ENCODE measurements around the gene MAD1L1.

The MAD1L1 gene

GRCh38 chr7:2112261-2113198 is 120.2 kb downstream of the MAD1L1 start:
- no peak for DNase-seq

- no peak for DNase-seq
These were observed 121.2 kb downstream of the MAD1L1 start for GRCh38 chr7:2111568-2111967.

GRCh38 chr7:2110610-2111396 is 121.9 kb downstream of the MAD1L1 start:
- no peak for DNase-seq

GRCh38 chr7:2109936-2110609 is 122.7 kb downstream of the MAD1L1 start:
- no peak for DNase-seq

GRCh38 chr7:2109251-2109872 is 123.4 kb downstream of the MAD1L1 start:
- DNase-seq, result no peak

- no peak for DNase-seq
These were observed 124.1 kb downstream of the MAD1L1 start for GRCh38 chr7:2108501-2109250.

- DNase-seq, result no peak
These were observed 124.7 kb downstream of the MAD1L1 start for GRCh38 chr7:2108071-2108455.

- DNase-seq, result no peak
These were observed 125.2 kb downstream of the MAD1L1 start for GRCh38 chr7:2107386-2108070.

GRCh38 chr7:2106924-2107323 is 125.8 kb downstream of the MAD1L1 start:
- no peak for DNase-seq

- DNase-seq, result no peak
These were observed 126.3 kb downstream of the MAD1L1 start for GRCh38 chr7:2106440-2106839.

- no peak for DNase-seq
These were observed 126.8 kb downstream of the MAD1L1 start for GRCh38 chr7:2105917-2106316.

- DNase-seq, result no peak
These were observed 127.5 kb downstream of the MAD1L1 start for GRCh38 chr7:2105280-2105679.

- DNase-seq, result no peak
These were observed 128.0 kb downstream of the MAD1L1 start for GRCh38 chr7:2104716-2105115.

GRCh38 chr7:2104107-2104710 is 128.5 kb downstream of the MAD1L1 start:
- no peak for DNase-seq

- no peak for DNase-seq
These were observed 129.5 kb downstream of the MAD1L1 start for GRCh38 chr7:2103071-2103898.

- DNase-seq, result no peak
These were observed 130.4 kb downstream of the MAD1L1 start for GRCh38 chr7:2102375-2102723.

GRCh38 chr7:2101630-2102374 is 130.9 kb downstream of the MAD1L1 start:
- no peak for DNase-seq

GRCh38 chr7:2100278-2101208 is 132.2 kb downstream of the MAD1L1 start:
- DNase-seq, result no peak

Measured in NCI-H187 (cell line).